GM12872 (cell line): ENCODE data around the gene COL4A2.

Source experiments
- CTCF ChIP-seq: IDR thresholded peaks from 3 replicates; pipeline ENCODE4 v1.5.1; 2011; ENCODE audit warnings: low read depth, mild to moderate bottlenecking, low read length, moderate library complexity; ENCODE audit not compliant: insufficient read depth

The COL4A2 gene

GRCh38 chr13:110280231-110280813, 26.8 kb upstream of the COL4A2 start:
- TF ChIP-seq CTCF: no peak

- TF ChIP-seq CTCF: no peak
Observed at GRCh38 chr13:110280985-110281688, 25.9 kb upstream of the COL4A2 start.

GRCh38 chr13:110281736-110282135, 25.3 kb upstream of the COL4A2 start:
- no peak for TF ChIP-seq CTCF

- no peak for TF ChIP-seq CTCF
Observed at GRCh38 chr13:110282316-110282841, 24.7 kb upstream of the COL4A2 start.

DNA sequence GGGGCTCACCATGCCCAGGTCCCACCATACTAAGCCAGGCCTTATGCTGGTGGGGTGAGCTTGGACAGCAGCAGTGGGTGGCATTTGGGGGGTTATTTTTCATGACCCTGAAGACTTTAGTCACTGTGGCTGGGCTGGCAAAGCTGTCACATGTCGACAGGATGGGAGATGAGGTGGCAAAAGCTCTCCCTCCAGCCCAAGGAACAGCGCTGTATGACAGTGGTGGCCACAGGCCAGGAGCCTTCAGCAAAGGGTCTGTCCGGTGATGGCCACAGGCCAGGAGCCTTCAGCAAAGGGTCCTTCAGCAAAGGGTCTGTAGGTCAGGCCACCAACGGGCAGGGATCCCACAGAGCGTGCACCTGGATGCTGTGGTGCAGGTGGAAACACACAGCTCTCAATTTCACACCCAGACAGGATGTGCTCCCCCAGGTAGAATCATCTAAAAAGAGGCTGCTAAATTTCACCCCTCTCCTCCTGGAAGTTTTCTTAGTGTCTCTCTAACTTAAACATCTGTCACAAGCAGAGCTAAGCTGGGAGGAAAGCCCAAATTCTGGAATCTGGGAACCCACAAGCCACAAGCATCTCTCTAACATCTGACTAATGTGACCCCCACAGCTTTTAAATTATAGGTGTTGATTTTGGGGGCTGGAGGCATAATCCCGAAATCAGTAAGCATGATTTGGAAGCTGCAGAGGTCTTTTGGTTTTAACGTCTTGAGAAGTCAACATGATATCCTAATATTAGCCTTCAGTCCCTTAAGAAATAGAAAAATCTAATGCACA, 23.2 kb upstream of the COL4A2 start:
- no peak for TF ChIP-seq CTCF

DNA sequence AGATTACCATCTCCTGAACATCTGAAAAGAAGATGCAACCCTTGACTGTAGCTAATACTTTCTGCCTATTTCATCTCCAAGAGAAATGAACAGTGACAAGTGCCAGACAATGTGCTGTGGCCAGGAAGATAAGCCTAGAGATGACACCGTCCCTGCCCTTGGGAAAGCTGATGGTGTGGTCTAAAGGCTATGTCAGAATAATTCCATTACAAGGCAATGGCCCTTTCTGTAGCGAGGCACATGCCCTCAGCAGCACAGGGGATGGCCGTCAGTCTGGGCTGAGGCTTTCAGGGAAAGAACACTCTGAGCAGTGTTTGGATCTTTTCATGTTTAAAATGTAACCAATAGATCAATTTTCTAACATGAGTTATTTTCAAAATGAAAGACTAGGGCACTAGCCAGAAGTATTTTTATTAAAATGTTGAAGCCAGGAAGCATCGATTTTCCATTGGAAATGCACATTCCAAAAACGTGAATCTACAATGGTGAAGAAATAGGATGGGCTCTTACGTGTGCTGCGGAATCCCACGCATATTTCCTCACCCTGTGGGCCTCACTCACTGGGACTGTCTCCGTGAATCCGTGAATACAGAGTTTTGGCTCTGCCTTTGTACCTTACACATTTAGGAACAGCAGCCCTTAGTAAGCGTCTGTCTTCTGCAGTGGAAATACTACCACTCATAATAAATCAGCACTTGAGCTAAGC, 22.2 kb upstream of the COL4A2 start:
- TF ChIP-seq CTCF: no peak
